Astrocyte (in vitro differentiated cells and primary cell): ENCODE data around the gene PLS1. TPM values are rescaled to one million over a fixed set of nuclear protein-coding genes. Genes with fewer than 3 reads are reported as not detected.

Source experiments
- DNase-seq: peaks from one replicate; pipeline ENCODE4 v3.0.0-alpha.2; 2010; ENCODE audit warnings: low read depth
- FAIRE-seq: peaks from 2 replicates; lab custom pipeline; 2011; peaks lifted over from hg19 to GRCh38; lab: Jason Lieb, UNC
- H2AFZ ChIP-seq: 2 replicates; pipeline ENCODE4 v1.6.0; 2012; ENCODE audit warnings: low read depth, low read length, inconsistent platforms
- H3K27ac ChIP-seq: 2 replicates; pipeline ENCODE4 v1.5.1; 2011; ENCODE audit warnings: low read depth, low read length, inconsistent platforms
- H3K27me3 ChIP-seq: 2 replicates; pipeline ENCODE4 v1.6.0; 2011; ENCODE audit warnings: low read length, inconsistent platforms; ENCODE audit not compliant: insufficient read depth
- H3K36me3 ChIP-seq: 2 replicates; pipeline ENCODE4 v1.5.1; 2011; ENCODE audit warnings: low read length, inconsistent platforms; ENCODE audit not compliant: insufficient read depth
- H3K4me1 ChIP-seq: 2 replicates; pipeline ENCODE4 v1.5.1; 2011; ENCODE audit warnings: low read length, inconsistent platforms; ENCODE audit not compliant: insufficient read depth
- H3K4me2 ChIP-seq: 2 replicates; pipeline ENCODE4 v1.6.0; 2012; ENCODE audit warnings: low read length, inconsistent platforms
- H3K4me3 ChIP-seq: 2 replicates; pipeline ENCODE4 v1.5.1; 2011; ENCODE audit warnings: low read depth, mild to moderate bottlenecking, low read length, inconsistent platforms; ENCODE audit not compliant: insufficient read depth
- H3K79me2 ChIP-seq: 2 replicates; pipeline ENCODE4 v1.6.0; 2012; ENCODE audit warnings: mild to moderate bottlenecking, low read length, inconsistent platforms; ENCODE audit not compliant: insufficient read depth
- H3K9ac ChIP-seq: 2 replicates; pipeline ENCODE4 v1.6.0; 2012; ENCODE audit warnings: mild to moderate bottlenecking, low read length, inconsistent platforms
- H3K9me3 ChIP-seq: 2 replicates; pipeline ENCODE4 v1.5.1; 2012; ENCODE audit warnings: low read depth, mild to moderate bottlenecking, low read length, inconsistent platforms; ENCODE audit not compliant: insufficient read depth
- H4K20me1 ChIP-seq: 2 replicates; pipeline ENCODE4 v1.6.0; 2012; ENCODE audit warnings: low read length, inconsistent platforms; ENCODE audit not compliant: insufficient read depth
- H3K27ac Mint-ChIP-seq: one replicate; pipeline ENCODE4 v1.8.0; 2021; ENCODE audit warnings: mild to moderate bottlenecking, mixed read lengths; ENCODE audit not compliant: unreplicated experiment
- H3K27me3 Mint-ChIP-seq: one replicate; pipeline ENCODE4 v1.8.0; 2021; ENCODE audit warnings: low read depth, mixed read lengths; ENCODE audit not compliant: unreplicated experiment
- H3K36me3 Mint-ChIP-seq: one replicate; pipeline ENCODE4 v1.8.0; 2021; ENCODE audit warnings: low read depth, mixed read lengths; ENCODE audit not compliant: unreplicated experiment
- H3K4me1 Mint-ChIP-seq: one replicate; pipeline ENCODE4 v1.8.0; 2021; ENCODE audit warnings: low read depth, mixed read lengths; ENCODE audit not compliant: unreplicated experiment
- H3K4me3 Mint-ChIP-seq: one replicate; pipeline ENCODE4 v1.8.0; 2021; ENCODE audit warnings: mild to moderate bottlenecking, moderate library complexity, mixed read lengths; ENCODE audit not compliant: unreplicated experiment
- H3K9me3 Mint-ChIP-seq: one replicate; pipeline ENCODE4 v1.8.0; 2021; ENCODE audit warnings: mild to moderate bottlenecking, mixed read lengths; ENCODE audit not compliant: unreplicated experiment
- CTCF ChIP-seq: IDR thresholded peaks from 2 replicates; pipeline ENCODE4 v1.5.1; 2011; ENCODE audit warnings: low read depth, mild to moderate bottlenecking, inconsistent platforms, low read length, moderate library complexity; ENCODE audit not compliant: insufficient read depth
- EZH2 ChIP-seq: IDR thresholded peaks from 2 replicates; pipeline ENCODE4 v1.6.1; 2012; ENCODE audit warnings: mild to moderate bottlenecking, low read length, inconsistent platforms; ENCODE audit not compliant: insufficient read depth
- total RNA-seq: library from RNA; stranded (reverse); gene quantifications from 2 replicates; pipeline ENCODE4 v1.2.1, GENCODE V29; 2021

Gene PLS1
- total RNA-seq, 1 donor from 2014 or later, result 7.8 TPM

GRCh38 chr3:142724682-142725356 is 128.6 kb downstream of the PLS1 start:
- Histone ChIP-seq H4K20me1 (no peaks in the 10 kb centered on the region), H3K27me3 (no peaks in the 10 kb centered on the region), H3K4me3 (peak overlapping the region; percentile 96), H2AFZ (peak overlapping the region; percentile 99), H3K27ac (peak overlapping the region; percentile 89), H3K4me1 (peaks cover 4% of the 10 kb centered on the region), H3K4me2 (peak overlapping the region; percentile 95), H3K9ac (peak overlapping the region; percentile 96), H3K36me3 (no peaks in the 10 kb centered on the region), H3K9me3 (no peaks in the 10 kb centered on the region), H3K79me2 (peaks cover 17% of the 10 kb centered on the region)
- DNase-seq (peak; percentile 6), FAIRE-seq (no peak)
- TF ChIP-seq EZH2 (no peak), CTCF (no peak)
- Mint-ChIP-seq H3K27me3 (no peaks in the 10 kb centered on the region), H3K9me3 (peaks cover 5% of the 10 kb centered on the region), H3K36me3 (peaks cover 6% of the 10 kb centered on the region), H3K4me1 (peaks cover 6% of the 10 kb centered on the region), H3K4me3 (peak overlapping the region; percentile 95), H3K27ac (peak overlapping the region; percentile 56)

- Mint-ChIP-seq H3K27ac (peak overlapping the region; percentile 38), H3K4me1 (peaks cover 6% of the 10 kb centered on the region), H3K4me3 (peak overlapping the region; percentile 95), H3K36me3 (peaks cover 6% of the 10 kb centered on the region), H3K9me3 (peaks cover 5% of the 10 kb centered on the region), H3K27me3 (no peaks in the 10 kb centered on the region)
- no peak for DNase-seq
- Histone ChIP-seq H3K4me1 (peaks cover 4% of the 10 kb centered on the region), H3K27ac (no peak overlapping the region), H4K20me1 (no peaks in the 10 kb centered on the region), H3K27me3 (no peaks in the 10 kb centered on the region), H3K9me3 (no peaks in the 10 kb centered on the region), H2AFZ (peak overlapping the region; percentile 99), H3K36me3 (no peaks in the 10 kb centered on the region), H3K79me2 (peaks cover 17% of the 10 kb centered on the region), H3K4me2 (peak overlapping the region; percentile 95), H3K4me3 (peak overlapping the region; percentile 96), H3K9ac (peak overlapping the region; percentile 96)
- no peak for FAIRE-seq
- no peak for TF ChIP-seq CTCF
- no peak for TF ChIP-seq EZH2
Measured at GRCh38 chr3:142725357-142725739, 129.2 kb downstream of the PLS1 start.

DNA sequence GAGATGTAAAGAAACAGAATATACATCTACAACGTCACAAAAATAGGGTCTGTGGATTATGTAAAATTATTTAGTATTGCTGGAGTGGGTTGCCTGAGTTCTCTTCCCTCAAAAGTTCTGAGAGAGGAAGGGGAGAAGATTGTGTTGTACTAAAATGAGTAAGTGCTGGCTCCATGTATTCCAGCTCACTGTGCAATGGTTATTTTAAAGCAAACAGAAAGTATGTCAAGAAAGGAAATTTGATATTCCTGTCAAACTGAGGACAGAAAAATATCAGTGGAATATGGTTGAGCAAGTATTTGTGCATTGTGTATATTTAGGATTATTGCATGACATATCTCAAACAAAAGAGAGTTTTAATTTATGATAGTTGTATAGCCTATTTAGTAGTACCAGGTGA is 129.8 kb downstream of the PLS1 start:
- Mint-ChIP-seq H3K27me3 (no peaks in the 10 kb centered on the region), H3K9me3 (peaks cover 5% of the 10 kb centered on the region), H3K36me3 (peaks cover 6% of the 10 kb centered on the region), H3K4me3 (peak overlapping the region; percentile 76), H3K27ac (no peak overlapping the region), H3K4me1 (peaks cover 6% of the 10 kb centered on the region)
- H3K36me3 ChIP-seq, result no peaks in the 10 kb centered on the region
- H3K27me3 ChIP-seq, result no peaks in the 10 kb centered on the region
- H3K4me3 ChIP-seq, result no peak overlapping the region
- no peak overlapping the region for H3K9ac ChIP-seq
- no peak overlapping the region for H3K4me2 ChIP-seq
- FAIRE-seq (no peak), DNase-seq (no peak)
- H4K20me1 ChIP-seq, result no peaks in the 10 kb centered on the region
- no peak overlapping the region for H2AFZ ChIP-seq
- TF ChIP-seq CTCF (no peak), EZH2 (no peak)
- no peak overlapping the region for H3K27ac ChIP-seq
- peaks cover 17% of the 10 kb centered on the region for H3K79me2 ChIP-seq
- peaks cover 4% of the 10 kb centered on the region for H3K4me1 ChIP-seq
- no peaks in the 10 kb centered on the region for H3K9me3 ChIP-seq
